Measurements from ENCODE around the gene PDRG1. TPM values are rescaled to one million over a fixed set of nuclear protein-coding genes. Genes with fewer than 3 reads are reported as not detected.
"Not testable (repeated sequence)": the region's sequence is repeated elsewhere in the genome, so short reads cannot be mapped to it uniquely, and the experiment has no call there.

PDRG1 gene
- total and polyA plus RNA-seq, 4 donors, result 5.6 to 15.8 (median 11.8) TPM

GRCh38 chr20:31917962-31918412 is 33.9 kb downstream of the PDRG1 start:
- ATAC-seq (ENCODE audit: low FRiP score); intact Hi-C loops (cut with DNase I); H3K27ac ChIP-seq (ENCODE audit: low read depth in 1 of 2, low read length in 2 of 2); H3K36me3 ChIP-seq (ENCODE audit: control insufficient read depth in 1 of 2, insufficient read depth in 2 of 2, low read length in 1 of 2); H3K9me3 ChIP-seq (ENCODE audit: control insufficient read depth, low read length); DNase-seq; H3K4me3 ChIP-seq (ENCODE audit: low read length in 2 of 2); H3K4me1 ChIP-seq (ENCODE audit: control insufficient read depth in 1 of 2, insufficient read depth in 2 of 2, low read length in 2 of 2); H3K27me3 ChIP-seq (ENCODE audit: control insufficient read depth in 1 of 2, insufficient read depth in 2 of 2, low read length in 1 of 2): not testable (repeated sequence)
- 20 to 22% methylated on average over 7 of the region's 7 CpGs for WGBS, 2 donors

GRCh38 chr20:31916708-31917107 is 35.1 kb downstream of the PDRG1 start:
- ATAC-seq (ENCODE audit: low FRiP score), result no peak
- no peaks in the 10 kb centered on the region for H3K9me3 ChIP-seq (ENCODE audit: control insufficient read depth, low read length)
- no peaks in the 10 kb centered on the region for H3K36me3 ChIP-seq (ENCODE audit: control insufficient read depth in 1 of 2, insufficient read depth in 2 of 2, low read length in 1 of 2)
- 93 to 99% methylated on average over 4 of the region's 4 CpGs for whole genome bisulfite sequencing, 2 donors
- H3K27ac ChIP-seq (ENCODE audit: low read depth in 1 of 2, low read length in 2 of 2), result no peak overlapping the region
- intact Hi-C loops (cut with DNase I), result no loop called here
- no peaks in the 10 kb centered on the region for H3K4me1 ChIP-seq (ENCODE audit: control insufficient read depth in 1 of 2, insufficient read depth in 2 of 2, low read length in 2 of 2)
- H3K4me3 ChIP-seq (ENCODE audit: low read length in 2 of 2), result no peak overlapping the region
- no peak for DNase-seq
- no peaks in the 10 kb centered on the region for H3K27me3 ChIP-seq (ENCODE audit: control insufficient read depth in 1 of 2, insufficient read depth in 2 of 2, low read length in 1 of 2)

GRCh38 chr20:31915491-31916280 is 36.2 kb downstream of the PDRG1 start:
- no peaks in the 10 kb centered on the region for H3K36me3 ChIP-seq (ENCODE audit: control insufficient read depth in 1 of 2, insufficient read depth in 2 of 2, low read length in 1 of 2)
- no peaks in the 10 kb centered on the region for H3K9me3 ChIP-seq (ENCODE audit: control insufficient read depth, low read length)
- intact Hi-C loops (cut with DNase I), result no loop called here
- H3K4me1 ChIP-seq (ENCODE audit: control insufficient read depth in 1 of 2, insufficient read depth in 2 of 2, low read length in 2 of 2), result no peaks in the 10 kb centered on the region
- no peak overlapping the region for H3K4me3 ChIP-seq (ENCODE audit: low read length in 2 of 2)
- H3K27me3 ChIP-seq (ENCODE audit: control insufficient read depth in 1 of 2, insufficient read depth in 2 of 2, low read length in 1 of 2), result no peaks in the 10 kb centered on the region
- DNase-seq (no peak), ATAC-seq (ENCODE audit: low FRiP score) (no peak)
- no peak overlapping the region for H3K27ac ChIP-seq (ENCODE audit: low read depth in 1 of 2, low read length in 2 of 2)
- WGBS, 2 donors, result 80 to 81% methylated on average over 7 of the region's 7 CpGs

- ATAC-seq (ENCODE audit: low FRiP score), result no peak
- intact Hi-C loops (cut with DNase I), result no loop called here
- Histone ChIP-seq H3K27me3 (ENCODE audit: control insufficient read depth in 1 of 2, insufficient read depth in 2 of 2, low read length in 1 of 2) (no peaks in the 10 kb centered on the region), H3K36me3 (ENCODE audit: control insufficient read depth in 1 of 2, insufficient read depth in 2 of 2, low read length in 1 of 2) (no peaks in the 10 kb centered on the region), H3K4me1 (ENCODE audit: control insufficient read depth in 1 of 2, insufficient read depth in 2 of 2, low read length in 2 of 2) (no peaks in the 10 kb centered on the region), H3K4me3 (ENCODE audit: low read length in 2 of 2) (no peak overlapping the region), H3K9me3 (ENCODE audit: control insufficient read depth, low read length) (no peaks in the 10 kb centered on the region), H3K27ac (ENCODE audit: low read depth in 1 of 2, low read length in 2 of 2) (no peak overlapping the region)
- WGBS, 2 donors, result 76 to 80% methylated on average over 5 of the region's 5 CpGs
- no peak for DNase-seq
Observed at GRCh38 chr20:31914170-31914569, 37.7 kb downstream of the PDRG1 start.

- intact Hi-C loops (cut with DNase I), result no loop called here
- WGBS, 2 donors, result 75 to 76% methylated on average over 15 of the region's 15 CpGs
- no peaks in the 10 kb centered on the region for H3K36me3 ChIP-seq (ENCODE audit: control insufficient read depth in 1 of 2, insufficient read depth in 2 of 2, low read length in 1 of 2)
- no peaks in the 10 kb centered on the region for H3K4me1 ChIP-seq (ENCODE audit: control insufficient read depth in 1 of 2, insufficient read depth in 2 of 2, low read length in 2 of 2)
- no peaks in the 10 kb centered on the region for H3K27me3 ChIP-seq (ENCODE audit: control insufficient read depth in 1 of 2, insufficient read depth in 2 of 2, low read length in 1 of 2)
- ATAC-seq (ENCODE audit: low FRiP score) (no peak), DNase-seq (no peak)
- no peak overlapping the region for H3K27ac ChIP-seq (ENCODE audit: low read depth in 1 of 2, low read length in 2 of 2)
- no peaks in the 10 kb centered on the region for H3K9me3 ChIP-seq (ENCODE audit: control insufficient read depth, low read length)
- H3K4me3 ChIP-seq (ENCODE audit: low read length in 2 of 2), result no peak overlapping the region
Observed at GRCh38 chr20:31913431-31914157, 38.3 kb downstream of the PDRG1 start.

GRCh38 chr20:31910071-31910803 is 41.6 kb downstream of the PDRG1 start:
- Histone ChIP-seq H3K4me3 (ENCODE audit: low read length in 2 of 2) (no peak overlapping the region), H3K4me1 (ENCODE audit: control insufficient read depth in 1 of 2, insufficient read depth in 2 of 2, low read length in 2 of 2) (no peaks in the 10 kb centered on the region), H3K27me3 (ENCODE audit: control insufficient read depth in 1 of 2, insufficient read depth in 2 of 2, low read length in 1 of 2) (no peaks in the 10 kb centered on the region), H3K36me3 (ENCODE audit: control insufficient read depth in 1 of 2, insufficient read depth in 2 of 2, low read length in 1 of 2) (no peaks in the 10 kb centered on the region), H3K27ac (ENCODE audit: low read depth in 1 of 2, low read length in 2 of 2) (no peak overlapping the region), H3K9me3 (ENCODE audit: control insufficient read depth, low read length) (no peaks in the 10 kb centered on the region)
- intact Hi-C loops (cut with DNase I), result no loop called here
- ATAC-seq (ENCODE audit: low FRiP score) (no peak), DNase-seq (no peak)
- 80 to 86% methylated on average over 4 of the region's 4 CpGs for WGBS, 2 donors

GRCh38 chr20:31909253-31910070 is 42.4 kb downstream of the PDRG1 start:
- Histone ChIP-seq H3K27me3 (ENCODE audit: control insufficient read depth in 1 of 2, insufficient read depth in 2 of 2, low read length in 1 of 2) (no peaks in the 10 kb centered on the region), H3K27ac (ENCODE audit: low read depth in 1 of 2, low read length in 2 of 2) (no peak overlapping the region), H3K9me3 (ENCODE audit: control insufficient read depth, low read length) (no peaks in the 10 kb centered on the region), H3K36me3 (ENCODE audit: control insufficient read depth in 1 of 2, insufficient read depth in 2 of 2, low read length in 1 of 2) (no peaks in the 10 kb centered on the region), H3K4me1 (ENCODE audit: control insufficient read depth in 1 of 2, insufficient read depth in 2 of 2, low read length in 2 of 2) (no peaks in the 10 kb centered on the region), H3K4me3 (ENCODE audit: low read length in 2 of 2) (no peak overlapping the region)
- DNase-seq (no peak), ATAC-seq (ENCODE audit: low FRiP score) (no peak)
- intact Hi-C loops (cut with DNase I), result no loop called here
- WGBS, 2 donors, result 91 to 92% methylated on average over 17 of the region's 17 CpGs

GRCh38 chr20:31908424-31908823 is 43.4 kb downstream of the PDRG1 start:
- no peak for ATAC-seq (ENCODE audit: low FRiP score)
- Histone ChIP-seq H3K4me1 (ENCODE audit: control insufficient read depth in 1 of 2, insufficient read depth in 2 of 2, low read length in 2 of 2) (no peaks in the 10 kb centered on the region), H3K27me3 (ENCODE audit: control insufficient read depth in 1 of 2, insufficient read depth in 2 of 2, low read length in 1 of 2) (no peaks in the 10 kb centered on the region), H3K36me3 (ENCODE audit: control insufficient read depth in 1 of 2, insufficient read depth in 2 of 2, low read length in 1 of 2) (no peaks in the 10 kb centered on the region), H3K4me3 (ENCODE audit: low read length in 2 of 2) (no peak overlapping the region), H3K9me3 (ENCODE audit: control insufficient read depth, low read length) (no peaks in the 10 kb centered on the region), H3K27ac (ENCODE audit: low read depth in 1 of 2, low read length in 2 of 2) (no peak overlapping the region)
- intact Hi-C loops (cut with DNase I), result no loop called here
- no peak for DNase-seq
- WGBS, 2 donors, result 84 to 87% methylated on average over 11 of the region's 11 CpGs
